ENCODE data around the gene TSPEAR.

DNA sequence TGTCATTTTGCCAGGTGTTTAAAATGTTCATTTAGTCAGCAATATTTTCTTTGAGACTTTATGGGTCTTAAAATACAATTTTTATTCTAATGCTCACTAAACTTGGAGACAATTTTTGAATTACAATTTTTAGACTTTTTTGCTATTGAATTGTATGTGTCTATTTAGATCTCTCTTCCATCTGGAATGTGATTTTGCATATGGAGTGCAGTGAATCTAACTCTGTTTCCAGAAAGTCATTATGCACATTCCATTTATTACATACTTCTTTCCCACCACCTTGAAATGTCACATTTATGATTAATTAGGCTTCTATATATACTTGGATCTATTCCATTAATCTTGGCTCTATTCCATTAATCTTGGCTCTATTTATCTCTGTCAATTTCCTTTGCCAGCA lies 5.6 kb upstream of the TSPEAR start:
- TF ChIP-seq CTCF (IDR thresholded peaks at IDR 0.05): no peak
- TF ChIP-seq EP300 (IDR thresholded peaks at IDR 0.05): no peak
- no peak for TF ChIP-seq POLR2A (IDR thresholded peaks at IDR 0.05; ENCODE audit: low read depth)
